ENCODE results near the gene HIVEP3. TPM values are rescaled to one million over a fixed set of nuclear protein-coding genes. Genes with fewer than 3 reads are reported as not detected.

The HIVEP3 gene
- total RNA-seq, 1 experiment from 2014 or later = 6.0 TPM

DNA sequence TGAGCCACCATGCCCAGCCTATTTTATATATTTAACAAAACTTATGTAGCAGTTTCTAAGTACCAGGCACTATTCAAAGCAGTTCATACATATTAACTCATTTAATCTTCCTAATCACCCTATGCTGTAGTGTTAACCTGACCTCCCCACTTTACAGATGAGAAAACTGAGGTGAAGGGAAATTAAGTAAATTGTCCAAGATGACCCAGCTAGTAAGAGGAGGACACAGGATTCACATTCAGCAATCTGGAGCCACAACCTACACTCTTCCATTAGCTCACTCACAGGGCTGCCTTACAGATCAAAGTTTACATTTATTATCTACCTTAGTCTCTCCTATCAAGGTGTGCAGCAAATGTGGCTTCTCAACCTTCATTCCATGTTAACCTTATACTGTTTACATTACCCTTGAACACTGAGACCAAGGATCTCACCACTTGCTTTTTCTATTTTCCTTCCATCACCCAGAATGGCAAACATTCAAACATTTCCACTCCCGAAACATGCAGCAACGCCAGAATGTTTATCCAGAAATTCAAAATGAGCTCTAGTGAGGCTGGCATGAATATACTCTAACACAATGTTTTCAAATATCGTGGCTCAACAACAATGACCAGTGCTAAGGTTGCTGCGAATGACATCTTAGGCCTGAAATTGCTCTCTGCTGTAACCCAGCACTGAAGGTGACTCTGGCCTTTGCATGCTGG, 24.5 kb downstream of the HIVEP3 start:
- Histone ChIP-seq H3K27me3 (ENCODE audit: control insufficient read depth, insufficient read depth, low read length) (no peaks in the 10 kb centered on the region), H3K4me1 (ENCODE audit: control insufficient read depth, insufficient read depth, low read length) (peaks cover 34% of the 10 kb centered on the region), H3K27ac (ENCODE audit: low read length) (peak overlapping the region; percentile 64), H3K4me3 (ENCODE audit: low read depth in 2 of 2, low read length in 2 of 2) (no peak overlapping the region), H3K36me3 (ENCODE audit: control insufficient read depth, insufficient read depth, low read length) (no peaks in the 10 kb centered on the region), H3K9me3 (ENCODE audit: control insufficient read depth, insufficient read depth, low read depth, low read length) (no peaks in the 10 kb centered on the region)
- in situ Hi-C loops (cut with HindIII; ENCODE audit: low pct_unique_long_range_greater_than_20kb, low sequenced_read_pairs) (no loop called here), intact Hi-C loops (cut with micrococcal nuclease; ENCODE audit: unreplicated experiment) (no loop called here)
- BruUV-seq (replicated peaks) = no TSS peak
- 0 out of 2 replicates have a peak, but pooled peaks have one; percentile 6 for TF ChIP-seq CTCF (IDR thresholded peaks at IDR 0.05)
- no peak for TF ChIP-seq POLR2AphosphoS5 (IDR thresholded peaks at IDR 0.05; ENCODE audit: low read depth, low read length)
- TF ChIP-seq TCF7L2 (IDR thresholded peaks at IDR 0.05; ENCODE audit: low read depth, low read length) = no peak
- no peak for TF ChIP-seq REST (IDR thresholded peaks at IDR 0.05; ENCODE audit: insufficient read depth in 1 of 2, low read depth in 2 of 2, low read length in 1 of 2)
- TF ChIP-seq SIN3A (IDR thresholded peaks at IDR 0.05; ENCODE audit: borderline replicate concordance, insufficient read depth, low read depth, low read length) = no peak
- DNase-seq (ENCODE audit: low read depth, low spot score) (no peak), ATAC-seq (no peak)
- CTCF ChIA-PET = no interaction called here
- POLR2A ChIA-PET = no interaction called here

DNA sequence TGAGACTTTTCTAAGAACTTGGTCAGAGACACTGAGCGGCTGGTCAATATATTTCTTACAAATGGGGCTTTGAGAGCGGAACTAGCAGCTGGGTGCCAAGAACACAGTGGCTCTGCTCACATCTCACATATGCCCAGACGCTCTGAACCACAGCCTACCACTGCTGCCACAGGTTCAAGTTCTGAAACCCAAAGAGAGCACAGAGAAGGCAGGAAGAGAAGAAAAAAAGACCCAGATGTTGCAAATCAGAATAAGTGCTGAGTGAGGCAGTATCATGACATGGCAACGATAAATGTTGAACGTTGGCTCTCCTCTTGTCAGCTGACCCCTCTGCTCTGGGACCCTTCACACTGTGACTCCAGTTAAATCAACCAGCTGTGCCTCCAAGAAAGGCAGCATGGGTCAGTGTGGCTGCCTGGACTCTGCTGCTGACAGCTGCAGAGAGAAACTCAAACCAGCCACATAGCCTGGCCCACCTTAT, 26.4 kb downstream of the HIVEP3 start:
- Histone ChIP-seq H3K36me3 (ENCODE audit: control insufficient read depth, insufficient read depth, low read length) (no peaks in the 10 kb centered on the region), H3K27me3 (ENCODE audit: control insufficient read depth, insufficient read depth, low read length) (no peaks in the 10 kb centered on the region), H3K4me1 (ENCODE audit: control insufficient read depth, insufficient read depth, low read length) (peaks cover 34% of the 10 kb centered on the region), H3K4me3 (ENCODE audit: low read depth in 2 of 2, low read length in 2 of 2) (no peak overlapping the region), H3K9me3 (ENCODE audit: control insufficient read depth, insufficient read depth, low read depth, low read length) (no peaks in the 10 kb centered on the region), H3K27ac (ENCODE audit: low read length) (peak overlapping the region; percentile 79)
- DNase-seq (ENCODE audit: low read depth, low spot score) (no peak), ATAC-seq (no peak)
- no TSS peak for BruUV-seq (replicated peaks)
- in situ Hi-C loops (cut with HindIII; ENCODE audit: low pct_unique_long_range_greater_than_20kb, low sequenced_read_pairs) (no loop called here), intact Hi-C loops (cut with micrococcal nuclease; ENCODE audit: unreplicated experiment) (no loop called here)
- POLR2A ChIA-PET = interaction anchor here (0.7 kb wide), 1 partner anchor 464 kb away, joined by 3 read pairs; no protein-coding TSS in a partner anchor
- no peak for TF ChIP-seq CTCF (IDR thresholded peaks at IDR 0.05)
- no peak for TF ChIP-seq POLR2AphosphoS5 (IDR thresholded peaks at IDR 0.05; ENCODE audit: low read depth, low read length)
- no peak for TF ChIP-seq REST (IDR thresholded peaks at IDR 0.05; ENCODE audit: insufficient read depth in 1 of 2, low read depth in 2 of 2, low read length in 1 of 2)
- no peak for TF ChIP-seq SIN3A (IDR thresholded peaks at IDR 0.05; ENCODE audit: borderline replicate concordance, insufficient read depth, low read depth, low read length)
- TF ChIP-seq TCF7L2 (IDR thresholded peaks at IDR 0.05; ENCODE audit: low read depth, low read length) = no peak
- CTCF ChIA-PET = no interaction called here

All from Panc1 (cell line).